Measurements from ENCODE around the gene GRIA4.

The GRIA4 gene

DNA sequence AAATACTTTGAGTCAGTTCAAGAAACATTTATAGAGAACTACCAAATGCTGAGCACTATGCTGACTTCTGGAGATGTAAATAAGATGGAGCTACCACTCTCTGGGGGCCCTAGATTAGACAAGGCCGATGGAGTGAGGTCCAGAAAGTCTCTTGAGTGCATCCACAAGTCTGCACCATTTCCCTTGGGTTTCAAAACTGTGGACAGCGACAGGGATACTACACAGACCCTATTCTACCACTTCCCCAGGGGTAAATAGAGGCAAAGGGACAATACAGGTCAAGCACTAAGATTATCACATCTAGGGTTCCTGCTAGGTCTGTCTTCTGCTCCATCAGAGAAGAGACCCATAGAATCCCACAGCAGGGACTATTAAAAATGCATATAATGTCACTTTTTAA, 183.2 kb downstream of the GRIA4 start:
- DNase-seq, result no peak

DNA sequence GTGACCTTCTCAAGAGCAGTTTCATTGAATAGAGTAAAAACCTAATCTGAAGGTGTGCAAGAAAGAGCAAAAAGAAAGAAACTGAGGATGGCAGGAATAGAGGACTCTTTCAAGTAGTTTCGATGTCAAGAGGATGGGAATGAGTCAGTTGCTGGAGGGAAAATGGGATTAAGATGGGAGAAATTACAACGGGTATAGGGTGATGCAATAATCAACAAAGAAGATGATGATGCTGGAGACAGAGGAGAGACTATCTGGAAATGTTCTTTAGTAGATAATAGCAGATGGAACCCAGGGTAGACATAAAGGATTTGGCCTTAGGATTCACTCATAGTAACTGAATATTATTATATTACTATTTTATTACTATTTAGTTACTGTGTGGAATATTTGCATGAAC, 189.4 kb downstream of the GRIA4 start:
- DNase-seq, result no peak

DNA sequence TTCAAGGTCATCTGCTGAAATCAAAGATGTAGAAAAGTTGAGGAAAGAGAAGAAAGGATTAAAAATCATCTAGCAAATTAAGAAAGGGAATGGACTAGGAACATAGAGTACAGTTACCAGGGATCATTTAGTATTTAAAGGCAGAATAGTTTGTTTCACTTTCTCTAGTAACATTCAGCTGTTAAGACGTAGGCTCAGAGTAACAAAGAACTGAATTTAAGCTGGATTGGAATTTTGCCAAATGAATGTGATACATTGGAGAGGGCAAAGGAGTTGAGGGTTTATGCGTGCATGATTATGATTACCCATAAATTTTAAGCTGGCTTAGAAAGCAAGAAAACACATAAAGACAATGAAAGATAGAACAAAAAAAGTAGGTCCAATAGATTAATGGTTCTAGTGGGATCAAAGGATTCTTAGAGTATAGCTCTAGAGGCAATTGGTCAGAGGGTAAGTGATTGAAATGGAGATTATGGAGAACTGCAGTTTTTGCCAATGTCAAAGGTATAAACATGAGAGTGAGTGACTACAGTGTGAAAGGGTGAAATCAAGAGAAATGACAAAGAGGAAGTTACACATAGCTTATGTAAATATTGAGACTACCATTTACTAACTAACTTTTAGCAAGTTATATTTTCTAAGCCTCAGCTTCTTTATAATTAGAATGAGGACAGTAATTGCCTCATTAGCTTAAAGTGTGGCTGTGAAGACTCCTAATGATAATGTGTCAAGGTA, 190.0 kb downstream of the GRIA4 start:
- no peak for DNase-seq

DNA sequence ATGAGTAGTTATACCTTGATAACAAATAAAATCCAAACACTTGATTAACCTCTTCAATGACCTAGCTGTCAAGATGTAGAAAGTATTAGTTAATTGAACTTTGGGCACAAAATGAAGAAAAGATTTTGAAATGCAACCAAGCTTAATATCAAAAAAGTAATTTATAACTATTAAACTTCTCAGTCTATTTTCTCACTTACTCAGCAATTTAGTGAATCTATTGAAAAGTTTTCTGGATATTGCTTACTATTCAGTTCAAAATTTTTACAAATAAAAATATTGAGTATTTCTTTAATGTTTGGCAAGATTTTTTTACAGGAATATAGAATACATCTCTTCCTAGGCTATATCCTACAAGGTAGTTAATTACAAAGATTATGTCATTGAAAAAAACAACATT, 192.5 kb downstream of the GRIA4 start:
- no peak for DNase-seq

DNA sequence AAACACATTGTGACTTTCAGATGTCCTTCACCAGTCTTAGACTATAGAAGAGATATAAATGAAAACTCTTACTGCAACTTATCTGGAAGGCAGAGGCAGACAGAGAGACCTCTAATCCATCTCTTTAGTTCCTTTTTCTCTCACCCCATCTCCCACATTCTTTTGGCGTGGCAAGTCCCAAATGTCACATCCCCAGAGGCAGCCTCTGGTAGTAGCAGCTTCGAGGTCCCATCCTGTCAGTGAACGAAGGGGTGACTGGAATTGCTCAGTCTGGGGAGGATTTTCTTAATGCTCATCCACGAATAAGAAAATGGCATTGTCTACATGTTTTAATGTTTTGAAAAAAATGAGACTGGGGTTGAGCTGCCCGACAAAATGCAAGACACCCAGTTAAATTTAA, 201.4 kb downstream of the GRIA4 start:
- no peak for DNase-seq

DNA sequence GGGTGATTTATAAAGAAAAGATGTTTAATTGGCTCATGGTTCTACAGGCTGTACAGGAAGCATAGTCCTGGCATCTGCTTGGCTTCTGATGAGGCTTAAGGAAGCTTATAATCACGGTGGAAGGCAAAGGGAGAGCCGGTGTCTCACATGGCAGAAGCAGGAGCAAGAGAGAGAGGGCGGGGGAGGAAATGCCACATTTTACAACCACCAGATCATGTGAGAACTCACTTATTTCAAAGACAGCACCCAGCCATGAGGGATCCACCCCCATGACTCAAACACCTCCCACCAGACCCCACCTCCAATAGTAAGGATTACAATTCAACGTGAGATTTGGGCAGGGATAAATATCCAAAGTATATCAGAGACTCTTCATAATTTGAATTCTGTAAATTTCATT, 211.5 kb downstream of the GRIA4 start:
- no peak for DNase-seq

DNA sequence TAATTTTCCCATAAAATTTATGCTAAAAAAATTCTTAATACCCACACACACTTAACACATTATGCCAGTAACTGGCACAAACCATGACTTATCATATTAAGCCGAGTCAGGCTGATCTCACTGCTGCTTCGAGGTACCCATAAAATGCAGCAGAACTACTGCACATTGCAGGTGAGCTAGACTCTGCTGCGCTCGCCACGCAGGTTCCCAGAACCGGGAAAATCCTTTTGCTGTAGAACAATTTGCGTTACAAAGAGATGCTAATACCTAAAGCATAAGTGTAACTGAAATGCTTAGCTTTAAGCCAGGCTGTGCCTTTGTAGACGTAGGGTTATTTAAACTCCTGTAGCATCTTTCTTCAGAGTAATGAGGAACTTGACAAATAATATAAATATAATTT, 211.9 kb downstream of the GRIA4 start:
- no peak for DNase-seq

DNA sequence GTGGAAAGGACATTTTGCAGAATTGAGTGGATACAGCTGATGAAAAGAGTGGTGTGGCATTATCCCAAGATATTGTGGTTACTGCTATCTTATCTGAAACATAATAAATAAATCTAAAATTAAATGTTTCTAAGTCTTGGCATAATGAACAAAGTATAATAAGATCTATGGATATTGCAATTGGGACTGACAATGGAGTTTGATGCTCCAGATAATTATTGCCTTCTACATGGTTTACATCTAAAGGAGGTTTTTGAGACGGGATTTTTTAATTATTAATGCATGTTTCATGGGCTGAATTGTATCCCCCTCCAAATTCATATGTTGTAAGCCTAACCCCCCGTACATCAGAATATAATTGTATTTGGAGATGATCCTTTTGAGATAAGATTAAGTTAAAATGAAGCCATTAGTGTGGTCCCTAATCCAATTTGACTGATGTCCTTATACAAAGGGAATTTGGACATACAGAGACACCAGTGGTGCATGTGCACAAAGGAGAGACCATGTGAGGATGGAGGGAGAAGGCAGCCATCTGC, 213.7 kb downstream of the GRIA4 start:
- no peak for DNase-seq

DNA sequence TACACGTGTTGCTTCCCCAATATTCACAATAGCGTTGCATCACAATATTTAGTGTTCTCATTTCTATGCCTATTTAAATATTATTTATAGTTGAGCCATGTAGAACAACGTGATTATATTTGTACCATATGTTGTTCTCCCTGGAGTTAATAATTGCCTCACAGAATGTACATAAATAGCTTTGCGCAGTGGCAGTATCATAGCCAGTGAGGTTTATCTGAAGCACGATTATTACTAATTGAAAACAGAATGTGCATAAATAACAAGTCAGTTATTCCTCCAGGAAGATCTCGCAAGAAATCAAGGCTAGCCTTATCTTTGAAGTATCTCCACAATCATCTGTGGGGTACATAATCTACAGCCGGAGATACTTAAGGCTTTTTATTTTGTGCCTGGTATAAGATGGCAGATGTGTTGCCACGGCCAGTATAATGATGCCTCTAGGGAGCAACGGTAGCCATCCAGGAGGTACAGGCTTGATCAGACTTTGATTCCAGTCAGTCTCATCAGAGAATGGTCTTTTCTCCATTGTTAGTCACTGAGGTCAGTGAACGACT, 214.7 kb downstream of the GRIA4 start:
- no peak for DNase-seq

DNA sequence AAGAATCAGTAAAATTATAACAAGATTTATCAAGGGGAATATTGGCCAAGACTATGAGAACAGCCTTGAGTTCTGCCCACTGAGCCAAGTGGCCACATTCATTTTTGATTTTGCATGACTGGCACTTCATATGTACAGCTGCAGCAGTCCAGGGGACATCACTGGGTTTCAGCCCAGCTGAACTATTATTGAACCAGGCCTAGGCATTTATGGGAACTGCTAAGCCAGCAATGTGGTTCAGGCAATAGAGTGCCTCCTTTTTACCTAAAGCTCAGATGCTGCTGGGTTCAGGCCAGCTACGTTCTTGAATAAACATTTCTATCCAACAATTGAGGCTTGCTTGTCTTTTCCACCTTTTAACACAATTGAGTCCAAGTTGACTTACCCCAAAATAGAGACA, 215.3 kb downstream of the GRIA4 start:
- no peak for DNase-seq

DNA sequence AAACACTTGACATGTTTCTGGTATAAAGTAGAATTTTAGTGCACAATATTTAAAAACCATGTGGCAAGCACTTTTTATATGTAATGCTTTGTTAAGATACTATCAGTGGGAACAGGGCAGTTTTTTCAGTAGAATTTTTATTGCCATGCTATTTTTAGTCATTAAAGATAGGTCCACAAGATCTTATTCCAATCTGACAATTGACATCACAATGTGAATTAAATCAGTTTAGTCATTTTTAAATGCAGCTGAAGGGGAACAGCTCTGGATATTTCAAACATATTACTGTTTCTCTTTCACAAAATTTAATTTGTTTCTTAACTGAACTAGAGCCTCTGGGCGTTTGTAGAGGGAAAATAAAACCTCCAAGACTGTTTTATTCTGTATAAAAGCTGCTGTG, 218.0 kb downstream of the GRIA4 start:
- no peak for DNase-seq

DNA sequence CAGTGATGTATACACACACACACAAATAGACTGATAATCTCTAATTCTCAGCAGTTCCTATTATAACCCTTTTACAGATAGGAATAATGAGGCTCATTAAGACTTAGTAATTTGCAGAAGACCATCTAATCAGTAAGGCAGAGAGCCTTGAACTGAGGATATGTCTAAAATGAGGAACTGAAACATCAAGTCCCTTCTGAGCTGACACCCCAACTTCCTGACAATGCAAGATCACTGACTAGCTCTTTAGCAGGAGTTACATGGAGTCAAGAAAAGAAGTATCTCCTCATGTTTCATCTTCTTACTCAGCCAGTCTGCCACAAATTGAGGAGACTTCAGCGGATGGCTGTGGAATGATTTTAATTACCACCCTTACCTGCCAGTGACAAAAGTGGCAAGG, 219.2 kb downstream of the GRIA4 start:
- peak; percentile 6 for DNase-seq

DNA sequence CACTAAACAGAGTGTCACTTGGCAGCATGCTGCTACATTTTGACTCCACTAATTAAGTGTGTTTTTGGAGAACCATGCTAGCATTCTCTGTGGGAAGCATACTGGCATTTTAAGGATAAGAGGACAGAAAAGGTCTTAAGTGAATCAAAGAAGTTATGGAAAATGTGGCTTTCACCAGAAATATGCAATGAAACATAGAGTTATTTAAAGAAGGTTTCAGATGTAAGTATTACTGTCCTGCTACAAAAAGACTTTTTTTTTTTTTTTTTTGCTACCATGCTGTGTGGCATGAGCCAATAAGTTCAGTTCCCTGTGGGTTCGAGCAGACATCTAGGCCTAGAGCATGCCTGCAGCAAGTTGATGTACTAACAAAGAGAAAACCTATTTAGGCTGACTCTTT, 224.6 kb downstream of the GRIA4 start:
- no peak for DNase-seq

DNA sequence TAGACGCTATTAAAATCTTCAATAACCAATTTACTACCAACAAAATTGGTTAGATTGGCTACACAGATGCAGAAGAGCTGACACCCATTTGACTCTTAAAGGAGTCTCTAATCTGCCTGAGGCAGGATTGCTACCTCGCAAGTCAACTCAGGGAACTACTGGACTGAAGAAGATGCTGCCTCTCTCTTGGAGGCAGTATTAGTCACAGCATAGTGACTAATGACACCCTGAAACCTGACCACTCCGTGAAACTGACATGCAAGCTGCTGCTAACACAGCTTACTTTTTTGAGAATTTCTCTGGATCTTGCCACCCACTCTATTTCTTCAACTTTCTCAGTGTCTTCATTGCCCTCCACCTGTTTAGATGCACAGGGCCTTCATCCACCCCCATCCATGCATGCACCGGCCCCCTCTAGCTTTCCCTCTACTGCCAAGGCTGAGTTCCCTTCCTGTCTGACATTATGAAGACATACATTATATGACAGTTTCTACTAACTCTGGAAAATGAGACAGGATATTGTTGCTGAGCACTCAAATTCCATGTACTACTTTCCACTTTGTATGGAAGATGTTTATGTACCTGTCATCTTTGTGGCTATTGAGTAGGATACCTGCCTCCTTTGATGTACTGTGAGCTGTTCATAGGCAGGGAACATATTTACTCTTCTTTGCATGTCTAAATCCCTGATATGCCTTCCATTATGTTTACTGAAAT, 229.0 kb downstream of the GRIA4 start:
- no peak for DNase-seq

DNA sequence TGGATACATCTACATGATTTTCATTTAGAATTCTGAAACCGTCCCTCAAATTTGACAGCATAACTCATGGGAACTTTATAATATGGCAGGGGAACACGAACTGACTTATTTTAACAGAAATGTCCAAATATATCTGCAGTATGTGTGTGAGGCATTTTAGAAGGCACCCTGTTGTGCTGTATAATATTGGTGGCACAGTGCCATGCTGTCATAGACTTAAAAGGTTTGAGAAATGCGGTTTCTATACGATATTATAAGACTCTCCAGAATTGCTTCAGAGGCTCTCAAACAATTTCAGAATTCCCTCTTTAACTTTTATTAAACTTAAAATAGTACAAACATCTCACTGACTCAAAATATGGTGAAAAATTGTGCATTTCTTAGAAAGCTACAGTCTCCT, 230.5 kb downstream of the GRIA4 start:
- DNase-seq, result no peak

DNA sequence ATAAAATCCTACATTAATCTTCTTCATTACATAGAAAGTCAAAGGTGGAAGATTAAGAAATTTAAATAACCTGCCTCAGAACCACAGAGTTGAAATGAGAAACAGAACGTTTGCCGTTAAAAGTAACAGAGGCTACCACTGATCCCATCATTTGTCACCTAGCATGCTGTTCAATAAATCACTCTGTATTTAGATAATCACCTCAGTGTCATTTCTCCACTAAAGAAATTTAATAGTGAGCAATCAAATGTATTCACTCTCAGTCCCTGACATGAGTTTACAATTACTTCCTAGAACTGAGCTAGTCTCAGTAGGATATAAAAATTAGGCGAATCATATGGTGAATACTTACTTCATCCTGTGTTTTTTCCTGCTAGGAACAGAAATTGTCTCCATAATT, 242.5 kb downstream of the GRIA4 start:
- DNase-seq, result no peak

DNA sequence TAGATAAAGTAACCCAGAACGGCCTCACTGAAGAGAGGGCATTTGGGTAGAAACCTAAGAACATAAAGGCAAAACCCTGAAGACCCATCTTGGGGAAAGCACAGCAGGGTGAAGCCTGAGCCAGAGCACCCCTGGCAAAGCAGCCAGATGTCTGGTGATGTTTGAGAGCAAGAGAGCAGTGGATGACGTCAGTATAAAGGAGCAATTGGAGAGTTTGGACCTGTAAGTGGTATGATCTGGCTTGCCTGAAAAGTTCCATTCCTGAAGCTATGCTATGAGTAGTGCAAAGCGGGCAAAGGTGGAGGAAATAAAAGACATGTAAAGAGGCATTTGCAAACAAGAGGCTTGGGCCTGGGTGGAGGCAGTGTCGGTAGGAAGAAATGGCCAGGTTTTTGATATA, 244.4 kb downstream of the GRIA4 start:
- no peak for DNase-seq

DNA sequence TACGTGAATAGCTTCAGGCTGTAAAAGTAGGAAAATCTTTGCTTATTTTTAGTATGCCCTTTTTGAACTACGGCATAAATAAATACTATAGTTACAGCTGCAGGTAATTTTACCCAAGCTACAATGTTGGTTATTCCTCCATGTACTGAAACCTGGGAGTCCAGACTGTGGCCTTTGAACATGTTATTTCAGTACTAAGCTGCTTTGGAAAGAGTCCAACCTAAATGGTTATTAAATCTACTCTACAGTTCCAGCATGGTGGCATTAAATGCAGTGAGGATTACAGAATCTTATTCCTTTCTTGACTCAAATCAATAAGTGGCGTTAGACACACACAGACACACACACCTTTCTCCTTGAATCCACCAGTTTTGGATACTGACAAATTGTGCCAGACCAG, 247.1 kb downstream of the GRIA4 start:
- DNase-seq, result no peak

DNA sequence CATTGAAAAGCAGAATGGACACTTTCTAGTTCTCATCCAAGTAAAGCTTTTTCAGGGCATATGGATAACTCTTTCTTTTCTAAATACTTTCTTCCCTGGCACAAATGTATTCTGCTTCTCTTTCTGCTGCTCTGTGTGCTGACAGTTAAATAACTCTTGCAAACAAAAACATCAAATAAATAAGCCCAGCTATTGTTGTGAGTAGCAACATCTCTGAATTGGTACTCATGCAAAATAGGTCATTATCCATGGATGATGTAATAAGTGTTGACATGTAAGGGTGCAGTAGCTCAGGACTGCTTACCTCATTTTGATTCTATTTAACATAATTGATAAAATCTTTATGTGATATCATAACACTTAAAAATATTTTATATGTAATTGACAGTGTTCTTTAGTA, 247.9 kb downstream of the GRIA4 start:
- DNase-seq, result no peak

DNA sequence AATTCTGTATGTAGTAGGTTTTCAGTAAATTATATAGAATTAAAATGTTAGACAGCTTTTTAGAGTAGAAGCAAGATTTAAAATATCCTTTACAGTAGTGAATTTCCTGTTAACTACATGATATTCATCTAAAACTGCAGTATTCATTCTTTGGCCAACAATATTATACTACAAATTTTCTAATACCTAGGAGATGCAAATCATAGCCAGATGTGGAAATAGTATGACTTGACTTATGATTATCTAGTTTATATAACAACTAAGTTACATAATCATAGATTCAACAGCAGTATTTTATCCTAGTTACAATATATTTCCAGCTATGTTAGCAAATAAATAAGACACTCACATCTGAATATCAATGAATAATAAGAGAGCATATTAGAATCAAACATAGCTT, 249.0 kb downstream of the GRIA4 start:
- DNase-seq, result no peak

DNA sequence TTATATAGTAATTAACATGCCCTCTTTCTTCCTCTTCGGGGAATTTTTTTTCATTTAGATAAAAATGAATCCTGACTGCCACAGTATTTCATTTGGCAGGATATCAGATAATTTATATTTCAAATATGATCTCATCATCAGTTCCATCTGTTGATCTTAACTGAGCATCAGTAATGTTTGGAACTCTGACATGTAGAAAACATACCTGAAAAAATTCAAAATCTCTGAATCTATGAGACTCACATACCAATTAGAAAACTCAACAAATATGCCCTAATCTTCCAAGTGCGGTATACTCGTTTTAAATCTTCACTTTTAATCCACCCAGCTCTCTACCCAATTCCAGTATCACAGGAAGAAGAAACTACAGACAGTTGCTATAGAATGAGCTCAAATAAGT, 250.2 kb downstream of the GRIA4 start:
- DNase-seq, result no peak

DNA sequence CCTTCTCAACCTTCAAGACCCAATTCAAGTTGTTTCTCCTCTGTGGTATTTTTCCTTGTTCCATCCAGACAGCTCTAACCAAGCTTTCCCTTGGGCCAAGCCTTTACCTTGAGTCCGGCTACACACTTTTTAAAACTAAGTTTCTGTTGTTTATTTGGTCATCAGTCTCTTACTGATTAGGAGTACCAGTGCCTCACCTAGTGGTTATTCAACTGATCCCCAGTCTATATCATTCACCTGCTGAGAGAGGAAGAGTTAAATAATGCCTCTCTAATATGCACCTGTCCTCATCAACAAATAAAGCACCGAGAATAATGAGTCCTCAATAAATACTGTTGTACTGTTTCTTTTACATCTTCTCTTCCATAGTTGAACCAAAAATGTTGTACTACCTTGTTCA, 251.4 kb downstream of the GRIA4 start:
- DNase-seq, result peak; percentile 2

DNA sequence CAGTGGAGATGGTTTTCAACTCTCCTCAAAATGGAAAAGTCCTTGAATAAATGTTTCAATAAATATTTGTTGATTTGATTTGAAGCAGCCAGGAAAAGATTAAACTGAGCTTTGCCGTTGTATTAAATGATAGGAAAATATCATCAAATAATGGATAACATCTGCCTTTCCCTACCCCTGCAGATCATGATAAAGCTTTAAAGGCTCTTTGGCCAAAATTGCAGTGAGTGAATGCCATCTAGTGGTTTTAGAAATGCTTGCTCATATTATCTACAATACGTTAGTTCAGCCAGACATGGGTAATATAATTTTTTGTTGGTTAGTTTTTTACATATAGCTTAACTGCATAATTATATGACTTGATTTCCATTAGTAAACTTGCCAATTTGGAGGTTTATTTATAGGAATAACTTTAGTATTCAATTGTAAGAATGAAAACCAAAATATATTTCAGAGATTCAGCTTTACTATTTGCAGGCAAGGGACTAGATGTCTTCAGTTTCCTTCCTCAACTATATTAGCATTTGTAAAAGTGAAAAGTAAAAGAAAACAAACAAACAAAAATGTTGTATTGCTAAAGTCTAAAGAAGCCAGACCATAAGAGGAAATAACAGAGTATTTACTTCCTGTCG, 253.0 kb downstream of the GRIA4 start:
- DNase-seq, result peak; percentile 54

DNA sequence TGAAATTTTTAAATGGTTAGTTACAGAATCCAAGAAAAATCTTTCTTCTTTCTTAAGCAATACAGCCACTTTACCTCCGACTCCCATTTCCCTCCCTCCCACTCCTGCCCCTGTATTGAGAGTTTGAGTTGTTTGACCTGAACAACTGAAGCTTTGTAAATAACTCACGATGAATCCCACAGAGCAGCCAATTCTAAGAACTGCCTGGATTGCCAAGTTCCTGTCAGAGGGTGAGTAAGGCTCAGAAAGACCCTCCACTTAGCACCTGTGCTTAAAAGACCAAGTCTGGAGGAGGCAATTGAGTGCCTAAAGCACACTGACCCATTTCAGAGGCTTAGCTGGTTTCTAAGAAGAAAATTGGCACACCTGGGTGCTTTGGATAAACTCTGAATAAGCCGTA, 253.7 kb downstream of the GRIA4 start:
- no peak for DNase-seq
